NCI-H774 (cell line): Measurements from ENCODE around the gene VTCN1.
"Not testable (repeated sequence)": the region's sequence is repeated elsewhere in the genome, so short reads cannot be mapped to it uniquely, and the experiment has no call there.

Experiments used
- DNase-seq: peaks from one replicate; lab custom pipeline; 2025; lab: John Stamatoyannopoulos, UW

VTCN1 gene

DNA sequence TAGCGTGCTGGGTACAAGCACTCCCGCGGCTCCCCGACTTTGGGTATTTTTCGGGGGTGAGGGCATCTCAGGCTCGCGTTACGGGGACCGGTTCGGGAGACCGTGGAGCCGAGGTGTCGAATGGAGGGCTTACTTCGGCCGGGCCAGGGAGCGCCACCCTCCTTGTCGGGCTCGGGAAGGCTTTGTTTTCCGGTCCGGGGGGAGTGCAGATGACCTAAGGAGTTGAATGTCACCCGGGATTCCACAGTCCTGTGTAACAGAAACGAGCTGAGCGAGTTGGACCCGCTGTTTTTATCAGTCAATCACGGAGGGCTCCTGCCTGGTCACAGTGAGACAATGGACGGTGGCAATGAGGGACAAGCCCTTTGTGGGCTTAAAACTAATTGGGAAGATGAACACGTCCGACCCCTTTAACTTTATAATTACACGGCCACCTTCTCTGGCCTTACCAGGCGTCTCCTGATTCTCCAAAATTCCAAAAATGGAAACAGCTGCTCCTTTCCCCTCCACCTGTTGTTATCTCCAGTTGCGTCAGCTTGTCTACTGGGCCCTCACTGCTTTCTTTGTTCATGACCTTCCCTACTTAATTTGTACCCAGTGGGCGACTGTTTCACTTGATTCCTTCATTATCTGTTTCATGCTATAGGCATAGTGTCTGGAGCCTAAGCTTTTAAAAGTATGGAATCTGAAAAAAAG, 88.2 kb downstream of the VTCN1 start:
- DNase-seq = no peak

DNA sequence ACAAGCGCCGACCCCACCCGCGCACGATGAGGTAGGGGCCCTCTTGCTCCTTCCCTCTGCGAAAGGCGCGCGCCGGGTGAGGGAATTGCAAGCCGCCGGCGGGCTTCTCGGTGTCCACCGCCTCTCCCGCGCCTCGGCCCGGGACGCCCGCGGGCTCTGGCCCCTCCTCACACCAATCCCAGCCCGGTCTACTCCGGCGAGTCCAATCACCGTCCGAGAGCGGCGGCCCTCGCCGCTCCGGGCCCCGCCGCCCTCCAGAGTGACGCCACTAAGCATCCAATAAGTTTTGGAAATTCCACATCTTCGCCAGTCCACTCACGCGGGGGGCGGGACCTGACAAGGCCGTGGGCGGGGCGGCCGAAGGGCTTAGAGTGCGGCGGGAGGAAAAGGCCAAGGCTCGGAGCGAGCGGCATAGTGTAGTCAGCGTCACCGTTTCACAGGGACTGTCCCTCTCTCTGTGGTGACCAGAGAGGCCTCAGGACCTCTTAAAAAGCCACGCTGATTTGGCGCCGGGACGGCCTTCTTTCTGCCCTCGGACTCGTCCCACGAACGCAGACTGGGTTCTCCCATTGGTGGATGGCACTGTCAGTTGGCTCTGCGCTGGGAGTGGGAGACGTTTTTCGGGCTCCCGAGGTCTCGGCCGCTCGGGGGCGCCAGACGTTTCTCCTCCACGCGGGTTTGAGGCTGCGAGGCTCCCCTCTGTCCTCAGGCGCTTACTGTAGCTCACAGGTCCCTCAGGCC, 89.0 kb downstream of the VTCN1 start, which contains the start of gene TRIM45:
Gene TRIM45 (minus strand): TSS at position 161 of the 741 bp plus-strand sequence. CDS start 548 bp downstream, outside the sequence.
- peak; percentile 93 for DNase-seq

DNA sequence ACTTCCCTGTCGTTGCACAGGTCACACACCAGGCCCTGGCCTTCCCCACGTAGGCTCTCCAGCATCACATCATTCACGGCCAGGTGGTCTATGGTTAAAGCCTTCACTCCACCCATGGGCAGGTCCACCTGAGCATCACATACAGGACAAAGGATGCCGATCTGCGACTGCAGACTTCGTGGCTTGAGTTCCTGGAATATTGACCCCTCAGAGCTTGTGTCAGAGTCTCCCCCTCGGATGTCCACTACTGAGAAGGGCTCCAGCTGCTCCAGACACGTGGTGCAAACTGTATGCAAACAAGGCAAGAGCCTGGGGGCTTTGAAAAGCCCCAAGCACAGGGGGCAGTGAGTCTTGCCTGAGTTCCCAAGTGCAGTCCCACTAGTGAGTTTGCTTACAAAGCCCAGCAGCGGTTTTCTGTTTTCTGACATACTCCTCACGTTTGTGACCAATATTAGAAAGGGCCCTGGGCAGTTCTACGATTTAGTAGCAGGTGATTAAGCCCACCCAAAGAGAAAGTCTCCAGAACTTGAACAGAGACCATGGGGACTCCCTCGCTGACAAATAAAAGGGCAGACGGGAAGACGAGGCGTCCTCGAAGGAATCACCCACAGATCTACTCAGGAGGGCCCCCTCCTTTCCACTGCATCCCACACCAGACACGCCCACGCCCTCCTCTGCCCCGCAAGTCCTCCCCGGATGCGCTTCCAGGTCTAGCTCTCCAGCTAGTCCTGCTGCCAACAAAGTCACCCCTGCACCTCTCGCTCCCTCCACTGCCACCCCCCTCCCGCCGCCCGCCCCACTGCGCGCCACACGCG, 89.7 kb downstream of the VTCN1 start:
- DNase-seq = peak; percentile 46

DNA sequence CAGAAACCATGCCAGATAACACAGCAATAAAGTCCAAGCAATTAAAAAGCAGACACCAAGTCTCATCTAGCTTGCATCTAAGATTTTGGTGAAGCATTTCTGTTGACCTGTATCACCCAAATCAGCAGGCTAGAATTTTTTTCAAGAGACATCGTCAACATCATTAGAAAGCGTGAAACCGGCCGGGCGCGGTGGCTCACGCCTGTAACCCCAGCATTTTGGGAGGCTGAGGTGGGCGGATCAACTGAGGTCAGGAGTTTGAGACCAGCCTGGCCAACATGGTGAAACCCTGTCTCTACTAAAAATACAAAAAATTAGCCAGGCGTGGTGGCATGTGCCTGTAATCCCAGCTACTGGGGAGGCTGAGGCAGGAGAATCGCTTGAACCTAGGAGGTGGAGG, 91.6 kb downstream of the VTCN1 start:
- DNase-seq = not testable (repeated sequence)

DNA sequence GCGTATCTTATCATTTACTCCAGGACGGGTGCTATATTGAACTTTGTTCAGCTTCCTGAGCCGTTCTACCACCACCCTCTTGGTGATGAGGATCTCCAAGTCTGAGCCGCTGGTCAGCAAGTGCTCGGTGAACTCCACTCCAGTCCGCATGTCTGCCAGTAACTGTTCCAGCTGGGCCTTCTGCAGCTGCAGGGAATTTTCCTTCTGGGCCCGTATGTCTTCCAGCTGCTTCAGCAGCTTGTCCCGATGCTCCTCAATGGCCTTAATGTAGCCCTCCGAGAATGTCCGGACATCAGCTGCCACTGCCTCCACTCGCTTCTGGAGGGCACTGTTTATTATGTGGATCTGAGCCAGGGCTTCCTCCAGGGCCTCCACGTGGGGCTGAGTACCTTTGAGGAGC, 92.6 kb downstream of the VTCN1 start:
- no peak for DNase-seq

DNA sequence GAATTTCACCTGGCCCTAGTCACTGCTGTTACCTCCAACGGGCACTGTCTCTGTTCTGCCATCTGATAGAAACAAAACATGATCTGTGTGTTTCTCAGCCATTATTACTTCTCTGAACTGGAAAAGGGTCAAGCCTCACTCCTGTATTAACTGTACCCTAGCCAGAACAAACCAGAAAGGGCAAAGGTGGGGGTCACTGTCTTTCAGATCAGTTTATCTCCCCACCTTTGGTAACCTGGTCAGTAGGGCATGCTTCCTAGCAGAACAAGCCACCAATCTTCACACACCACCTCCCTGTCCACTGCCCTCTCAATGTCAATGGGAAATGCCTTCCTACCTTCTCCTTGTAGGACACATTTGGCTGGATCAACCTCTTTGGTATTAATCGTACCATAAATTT, 93.0 kb downstream of the VTCN1 start:
- DNase-seq = no peak

DNA sequence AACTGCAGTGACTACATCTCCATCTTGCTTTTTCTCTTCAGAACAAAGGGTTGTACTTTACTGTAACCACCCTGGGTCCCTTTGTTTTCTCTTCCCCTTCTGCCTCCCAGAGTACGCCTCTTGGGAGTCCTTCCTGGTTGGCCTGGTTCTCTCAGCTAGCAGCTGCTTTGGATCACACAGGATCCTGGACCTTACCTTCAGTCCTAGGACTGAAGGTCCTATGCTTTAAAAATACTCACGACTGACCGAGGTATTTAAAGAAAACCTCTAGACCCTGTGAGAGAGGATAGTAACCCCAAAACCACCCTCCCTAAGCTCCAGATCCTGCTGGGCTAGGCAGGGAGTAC, 94.0 kb downstream of the VTCN1 start:
- DNase-seq = no peak

DNA sequence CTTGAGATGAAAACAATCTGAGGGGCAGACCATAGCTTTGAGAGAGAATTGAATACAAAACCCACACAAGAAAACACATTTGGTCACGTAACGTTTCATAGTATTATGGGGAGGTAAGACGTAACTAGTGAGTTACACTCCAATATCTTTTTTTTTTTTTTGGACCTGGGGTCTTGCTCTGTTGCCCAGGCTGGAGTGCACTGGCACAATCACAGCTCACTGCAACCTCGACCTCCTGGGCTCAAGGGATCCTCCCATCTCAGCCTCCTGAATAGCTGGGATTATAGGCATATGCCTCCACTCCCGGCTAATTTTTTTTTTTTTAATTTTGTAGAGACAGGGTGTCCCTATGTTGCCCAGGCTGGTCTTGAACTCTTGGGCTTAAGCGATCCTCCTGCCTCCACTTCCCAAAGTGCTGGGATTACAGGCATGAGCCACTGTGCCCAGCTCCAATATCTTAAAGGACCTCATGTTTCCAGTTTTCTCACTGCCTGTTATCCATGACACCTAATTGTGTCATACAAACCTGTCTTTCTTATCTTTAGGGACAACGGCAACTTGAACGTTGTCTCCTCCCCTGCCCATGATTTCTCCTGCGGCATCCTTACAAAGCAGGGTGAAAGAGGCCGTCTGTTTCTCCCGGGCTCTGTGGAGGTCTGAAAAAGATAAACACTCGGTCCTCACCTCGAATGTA, 94.5 kb downstream of the VTCN1 start:
- DNase-seq = no peak

DNA sequence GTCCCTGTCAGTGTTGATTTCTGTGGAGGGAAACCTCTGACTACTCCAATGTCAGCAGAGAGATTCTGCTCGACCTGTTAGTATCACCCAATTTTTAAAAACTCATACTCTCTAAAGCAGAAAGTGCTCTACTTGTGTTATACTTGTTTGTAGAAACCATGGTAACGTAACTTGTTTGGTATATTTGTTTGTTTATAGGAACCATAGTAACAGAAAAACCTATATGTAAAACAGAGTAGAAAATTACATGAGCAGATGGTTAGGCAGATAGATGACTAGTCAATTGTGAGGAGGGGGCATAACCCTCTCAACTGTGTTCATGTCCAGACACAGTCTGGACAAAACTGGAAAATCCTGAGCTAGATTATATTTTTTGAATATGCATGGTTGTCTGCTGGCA, 95.8 kb downstream of the VTCN1 start:
- no peak for DNase-seq

DNA sequence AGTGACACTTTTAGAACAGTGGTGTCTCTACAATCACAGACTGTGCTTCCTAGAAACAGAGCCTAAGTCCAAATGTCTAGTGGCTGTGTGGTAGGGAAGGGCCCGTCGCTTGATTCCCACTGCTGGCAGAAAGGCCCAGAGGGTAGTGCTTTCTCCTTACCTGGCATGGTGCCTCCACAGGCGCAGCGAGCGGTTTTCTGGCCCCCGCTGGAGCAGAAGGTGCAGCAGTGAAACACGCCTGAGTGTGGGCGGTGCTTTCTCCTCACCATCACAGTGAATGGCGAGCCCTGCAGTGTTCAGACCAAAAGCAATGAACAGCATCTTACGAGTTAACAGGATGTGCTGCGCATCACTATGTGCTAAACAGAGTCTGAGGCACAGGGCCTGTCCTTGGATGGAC, 97.5 kb downstream of the VTCN1 start:
- DNase-seq = no peak

DNA sequence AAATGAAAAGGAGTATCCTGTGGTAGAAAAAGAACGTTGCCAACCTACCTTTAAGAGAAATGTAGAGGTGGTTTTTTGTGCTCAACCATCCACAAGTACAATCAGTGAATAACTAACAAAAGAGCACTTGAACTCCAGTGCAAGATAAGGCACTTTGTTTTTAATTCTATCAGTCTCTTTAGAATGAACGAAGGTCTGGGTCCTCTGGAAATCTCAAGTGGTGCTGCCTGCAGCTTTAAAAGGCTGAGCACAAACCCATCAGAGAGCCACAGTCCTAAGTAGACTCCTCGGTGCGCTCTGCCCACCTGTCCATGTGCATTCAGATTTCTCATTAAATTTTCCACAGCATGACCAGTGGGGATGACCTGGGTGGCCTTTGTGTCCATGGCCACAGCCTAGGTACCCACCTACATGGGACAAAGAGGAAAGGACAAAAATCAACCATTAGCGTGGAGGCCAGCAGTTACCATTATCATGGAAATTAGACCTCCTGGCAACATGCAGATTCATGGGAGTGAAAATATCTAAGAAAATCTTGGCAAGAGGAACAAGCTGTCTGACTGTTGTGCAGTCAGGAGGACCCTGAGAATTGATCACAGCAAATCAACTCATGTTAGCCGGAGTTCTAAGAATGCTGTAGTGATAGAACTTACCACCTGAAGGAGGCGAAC, 98.5 kb downstream of the VTCN1 start:
- no peak for DNase-seq

DNA sequence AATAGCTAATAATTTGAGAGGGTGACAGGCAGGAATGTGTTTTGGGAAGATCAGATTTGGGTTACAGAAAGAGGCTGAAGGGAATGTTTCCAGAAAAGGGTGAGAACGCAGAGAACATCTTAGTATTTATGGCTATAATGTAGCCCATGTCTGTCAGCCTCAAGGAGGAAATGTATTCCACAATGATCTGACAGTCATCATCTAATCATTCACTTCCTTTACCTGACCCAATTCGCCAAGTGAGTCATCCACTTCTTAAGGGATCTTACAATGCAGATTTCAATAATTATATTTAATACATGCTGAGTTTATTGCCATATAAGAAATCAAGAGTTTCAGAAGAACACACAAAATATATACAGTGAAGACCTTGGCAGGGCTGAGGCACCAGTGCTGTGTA, 100.0 kb downstream of the VTCN1 start:
- no peak for DNase-seq

DNA sequence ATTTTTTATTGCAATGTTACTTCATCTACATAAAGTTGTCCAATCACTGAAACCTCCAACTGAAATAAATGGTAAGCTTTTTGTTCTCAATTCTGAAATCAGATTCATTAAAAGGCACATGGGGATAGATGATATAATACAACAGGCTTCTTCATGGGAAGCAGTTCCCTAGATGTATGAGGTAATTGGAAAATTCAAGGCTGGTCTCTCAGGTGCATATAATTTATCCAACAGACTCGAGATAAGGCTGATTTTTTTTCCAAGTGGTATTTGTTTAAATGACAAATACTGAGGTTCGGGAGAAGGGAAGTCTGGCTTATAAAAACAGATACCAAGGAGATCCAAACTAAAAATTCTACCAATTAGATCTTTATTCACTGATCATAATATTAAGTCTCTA, 103.4 kb downstream of the VTCN1 start:
- DNase-seq = no peak

DNA sequence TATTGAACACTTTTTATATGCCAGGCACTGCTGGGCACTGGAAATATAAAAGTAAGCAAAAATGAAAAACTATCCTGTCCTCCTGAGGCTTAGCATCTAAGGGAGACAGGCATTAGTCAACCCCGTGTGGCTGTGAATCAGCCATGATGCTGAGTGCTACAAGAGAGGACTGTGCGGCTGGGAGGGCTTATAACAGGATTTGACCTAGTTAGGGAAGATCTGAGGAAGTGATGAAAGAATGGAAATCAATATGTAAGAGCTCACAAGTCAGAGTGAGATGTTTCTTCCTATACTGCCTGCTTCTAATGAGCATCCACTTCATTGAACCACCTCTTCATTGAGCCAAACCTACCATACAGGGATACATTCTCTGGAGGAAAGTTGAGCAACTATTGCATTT, 104.2 kb downstream of the VTCN1 start:
- DNase-seq = no peak

DNA sequence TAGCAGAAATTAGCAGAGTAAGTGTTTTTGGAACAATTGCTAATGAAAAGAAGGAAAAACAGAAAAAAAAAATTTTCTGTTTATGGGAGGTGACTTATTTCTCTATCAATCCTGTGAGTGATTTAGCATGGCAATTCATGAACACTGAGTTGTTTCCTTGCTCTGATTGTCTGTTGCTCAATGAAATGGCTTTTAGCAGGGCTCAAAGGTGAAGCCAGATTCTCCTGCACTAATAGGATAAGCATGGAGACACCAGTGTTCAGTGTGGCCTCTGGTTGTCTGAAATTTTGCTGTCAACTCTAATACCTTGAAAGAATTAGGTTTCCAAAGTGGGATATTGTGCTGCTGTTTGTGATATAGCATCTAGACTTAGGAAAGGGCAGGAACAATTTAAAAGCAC, 105.0 kb downstream of the VTCN1 start:
- DNase-seq = no peak

DNA sequence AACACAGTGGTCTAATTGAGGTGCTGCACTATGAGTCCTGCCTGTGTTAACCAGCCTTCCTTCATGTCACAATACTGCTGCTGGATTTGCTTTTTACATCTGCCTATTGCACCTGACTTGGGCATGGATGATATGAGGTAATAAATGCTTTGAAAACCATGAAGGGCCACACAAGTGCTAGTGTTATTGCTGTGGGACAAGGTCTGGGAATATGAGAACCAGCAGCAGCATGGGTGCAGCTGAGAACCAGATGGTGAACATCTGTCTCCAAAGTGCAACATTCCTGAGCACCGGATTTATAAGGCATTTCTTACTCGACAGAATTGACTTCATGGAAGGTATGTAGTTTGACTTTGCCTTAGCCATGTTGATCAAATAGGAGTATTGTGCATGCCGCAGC, 105.7 kb downstream of the VTCN1 start:
- DNase-seq = no peak

DNA sequence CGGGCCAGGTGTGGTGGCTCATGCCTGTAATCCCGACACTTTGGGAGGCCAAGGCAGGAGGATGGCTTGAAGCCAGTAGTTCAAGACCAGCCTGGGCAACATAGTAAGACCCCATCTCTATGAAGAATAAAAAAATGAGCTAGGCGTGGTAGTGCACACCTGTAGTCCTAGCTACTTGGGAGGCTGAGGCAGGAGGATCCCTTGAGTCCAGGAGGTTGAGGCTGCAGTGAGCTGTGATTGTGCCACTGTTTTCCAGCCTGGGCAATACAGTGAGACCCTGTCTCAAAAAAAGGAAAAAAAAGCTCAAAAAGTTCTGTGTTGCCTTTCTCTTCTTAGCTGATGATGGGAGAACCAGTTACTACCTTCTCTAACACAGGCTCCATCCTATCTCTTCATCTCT, 108.9 kb downstream of the VTCN1 start:
- DNase-seq = not testable (repeated sequence)

DNA sequence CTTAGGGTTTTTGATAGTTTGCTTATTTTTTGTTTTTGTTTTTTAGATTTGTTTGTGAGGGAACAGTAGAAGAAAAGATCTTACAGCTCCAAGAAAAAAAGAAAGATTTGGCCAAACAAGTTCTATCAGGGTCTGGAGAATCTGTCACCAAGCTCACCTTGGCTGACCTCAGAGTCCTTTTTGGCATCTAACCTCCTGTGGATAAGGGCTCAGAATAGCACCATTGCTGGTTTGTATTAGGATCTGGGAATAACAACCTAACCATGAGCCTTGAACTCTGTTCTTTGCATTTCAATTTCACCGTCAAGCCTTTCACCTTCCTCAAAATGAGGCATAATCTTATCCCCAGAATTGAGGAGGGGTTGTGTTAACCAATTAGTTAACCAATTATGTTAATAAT, 109.4 kb downstream of the VTCN1 start:
- no peak for DNase-seq

DNA sequence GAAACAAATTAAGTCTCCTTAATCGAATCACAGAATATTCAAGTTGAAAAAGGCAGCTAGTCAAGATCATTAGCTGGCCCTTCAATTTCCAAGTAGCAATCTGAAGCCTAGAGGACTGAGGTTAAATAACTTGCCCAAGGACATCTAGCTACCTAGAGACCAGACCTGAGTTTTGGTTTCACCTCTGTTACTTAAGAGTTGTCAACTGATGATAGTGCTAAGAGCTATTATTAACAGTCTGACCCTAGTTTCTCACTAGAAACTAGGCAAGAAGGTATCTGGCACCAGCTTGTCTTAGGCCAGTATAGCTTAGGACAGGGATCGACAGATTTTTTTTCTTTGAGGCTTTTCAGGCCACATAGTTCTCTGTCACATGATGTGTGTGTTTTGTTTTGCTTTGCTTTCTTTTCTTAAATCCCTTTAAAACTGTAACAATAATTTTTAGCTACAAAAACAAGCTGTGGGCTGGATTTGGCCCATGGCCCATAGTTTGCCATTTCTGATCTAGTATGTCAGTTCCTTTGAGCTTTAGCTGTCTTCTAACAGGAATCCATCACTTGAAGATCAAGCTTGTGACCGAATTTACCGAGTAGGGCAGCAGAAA, 112.3 kb downstream of the VTCN1 start:
- DNase-seq = no peak

DNA sequence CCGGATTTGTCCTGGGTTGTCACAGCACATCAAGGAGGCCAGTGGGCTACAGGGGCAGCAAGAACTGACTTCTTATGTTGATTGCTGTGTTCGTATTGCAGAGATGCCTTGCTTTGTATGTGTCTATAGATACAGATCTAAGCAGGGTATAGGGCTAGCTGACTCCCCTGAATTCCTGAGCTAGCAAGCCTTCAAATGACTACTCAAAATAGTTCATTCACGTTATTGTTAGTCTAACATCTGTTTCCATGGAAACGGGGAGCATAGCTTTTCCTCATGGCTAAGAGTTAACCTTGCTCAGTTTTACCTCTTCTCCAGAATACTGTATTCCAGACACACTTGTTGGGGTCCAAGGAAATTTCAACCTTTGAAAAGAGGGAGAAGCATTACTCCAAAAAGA, 113.3 kb downstream of the VTCN1 start:
- DNase-seq = no peak

DNA sequence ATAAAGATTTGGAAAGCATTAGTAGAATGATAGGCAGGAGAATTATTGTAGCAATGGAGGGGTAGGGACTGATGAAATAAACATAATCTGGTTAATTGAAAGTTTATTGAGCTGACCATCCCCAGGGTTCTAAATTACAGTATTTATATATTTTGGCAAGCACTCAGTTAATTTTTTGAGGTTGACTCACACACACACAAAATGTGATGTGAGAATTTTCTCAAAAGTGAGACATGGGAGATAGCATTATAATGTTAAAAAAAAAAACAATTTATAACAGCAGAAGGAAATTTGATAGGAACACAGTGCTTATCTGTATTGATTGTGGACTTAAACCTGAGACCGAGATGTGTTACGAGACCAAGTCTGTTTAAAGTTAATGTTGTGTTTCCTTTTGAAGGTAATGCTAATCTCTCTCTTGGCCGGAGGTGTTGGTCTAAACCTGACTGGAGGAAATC, 113.7 kb downstream of the VTCN1 start:
- no peak for DNase-seq
